Stimulated activated CD4-positive, alpha-beta T cell treated with anti-CD3 and anti-CD28 coated beads, Interleukin-12 subunit alpha, Interleukin-12 subunit beta, amount 100 ng/mL, for 4 hours (primary cell): ENCODE results near the gene STK26.
"Not testable (repeated sequence)": the region's sequence is repeated elsewhere in the genome, so short reads cannot be mapped to it uniquely, and the experiment has no call there.

ENCODE experiments used
- DNase-seq: peaks from one replicate; pipeline ENCODE4 v3.0.0-alpha.2; 2020

The STK26 gene

DNA sequence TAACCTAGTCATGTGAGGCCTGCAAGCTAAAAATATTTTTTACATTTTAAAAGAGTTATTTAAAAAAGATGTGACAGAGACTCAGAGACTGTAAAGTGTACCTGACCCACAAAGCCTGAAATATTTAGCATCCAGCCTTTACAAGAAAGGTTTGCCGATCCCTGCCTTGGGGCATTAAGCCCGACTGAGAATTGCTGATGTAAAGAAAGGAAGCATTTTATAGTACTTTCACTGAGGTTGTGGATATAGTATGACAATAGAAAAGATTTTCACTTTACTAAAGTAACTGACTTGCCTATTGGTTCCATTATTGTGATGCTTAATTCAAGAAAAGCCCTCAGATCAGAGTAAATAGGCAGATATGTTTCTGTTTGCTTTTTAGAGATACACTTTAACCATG lies 17.0 kb downstream of the STK26 start:
- no peak for DNase-seq

GRCh38 chrX:132041015-132041414 lies 17.9 kb downstream of the STK26 start:
- no peak for DNase-seq

GRCh38 chrX:132043977-132044376 lies 20.9 kb downstream of the STK26 start:
- DNase-seq, result no peak

- no peak for DNase-seq
Measured at GRCh38 chrX:132044953-132045352, 21.9 kb downstream of the STK26 start.

DNA sequence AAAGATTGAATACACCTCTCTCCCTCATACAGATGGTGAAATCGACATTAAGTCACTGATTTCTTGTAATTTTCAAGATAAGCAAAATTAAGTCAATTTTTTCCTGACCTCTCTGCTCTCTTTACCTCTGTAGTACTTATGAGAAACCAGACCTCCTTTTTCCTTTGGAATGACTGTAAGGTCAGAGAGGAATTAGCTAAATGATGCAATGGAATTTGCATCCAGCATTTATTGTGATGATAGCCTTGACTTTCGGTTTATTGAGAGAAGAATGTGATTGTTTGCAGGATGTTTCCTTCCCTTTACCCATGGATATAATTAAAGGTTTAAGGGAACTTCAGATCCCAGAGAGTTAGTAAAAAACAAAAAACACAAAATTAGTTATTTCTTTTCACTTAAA lies 22.4 kb downstream of the STK26 start:
- no peak for DNase-seq

DNA sequence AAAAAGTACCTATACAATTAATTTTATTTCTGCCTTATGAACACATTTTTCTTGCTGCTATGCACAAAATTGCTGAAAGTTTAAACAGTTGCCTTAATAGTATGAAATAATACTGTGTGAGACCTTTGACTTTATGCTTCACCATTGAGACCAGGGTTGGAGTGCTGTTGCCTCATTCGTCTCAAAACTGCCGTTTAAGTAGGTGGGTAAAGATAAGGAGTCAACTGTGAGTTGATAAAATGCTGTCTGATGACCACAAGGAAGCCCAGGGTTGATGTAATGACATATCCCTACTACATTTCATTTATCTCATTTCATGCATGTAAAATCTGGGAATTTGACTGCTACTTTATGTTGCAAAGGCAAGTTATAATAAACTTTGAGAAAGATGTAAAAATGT lies 23.4 kb downstream of the STK26 start:
- DNase-seq, result no peak

- not testable (repeated sequence) for DNase-seq
Measured at GRCh38 chrX:132051778-132052177, 28.7 kb downstream of the STK26 start.

GRCh38 chrX:132058050-132058449 lies 34.9 kb downstream of the STK26 start:
- no peak for DNase-seq

DNA sequence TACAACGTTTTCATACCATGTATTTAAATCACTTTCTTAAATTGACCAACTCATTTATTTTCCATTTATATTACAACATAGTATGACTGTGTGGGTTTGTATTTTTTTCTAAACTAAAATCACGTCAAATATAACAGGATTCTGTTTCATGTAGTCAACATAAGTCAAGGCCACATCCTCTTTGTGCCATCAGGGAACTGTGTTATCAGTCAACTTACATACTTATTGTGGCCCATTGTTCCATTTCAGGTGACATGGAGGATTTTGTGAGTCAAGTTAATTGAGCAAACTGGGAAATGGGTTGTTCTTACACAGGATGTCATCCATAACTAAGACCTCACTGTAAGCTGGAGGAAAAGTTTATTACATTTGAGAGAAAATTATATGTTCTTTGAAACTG lies 35.9 kb downstream of the STK26 start:
- DNase-seq, result no peak

GRCh38 chrX:132059973-132060540 lies 37.0 kb downstream of the STK26 start:
- DNase-seq, result no peak

GRCh38 chrX:132063334-132063733 lies 40.2 kb downstream of the STK26 start:
- DNase-seq, result no peak

DNA sequence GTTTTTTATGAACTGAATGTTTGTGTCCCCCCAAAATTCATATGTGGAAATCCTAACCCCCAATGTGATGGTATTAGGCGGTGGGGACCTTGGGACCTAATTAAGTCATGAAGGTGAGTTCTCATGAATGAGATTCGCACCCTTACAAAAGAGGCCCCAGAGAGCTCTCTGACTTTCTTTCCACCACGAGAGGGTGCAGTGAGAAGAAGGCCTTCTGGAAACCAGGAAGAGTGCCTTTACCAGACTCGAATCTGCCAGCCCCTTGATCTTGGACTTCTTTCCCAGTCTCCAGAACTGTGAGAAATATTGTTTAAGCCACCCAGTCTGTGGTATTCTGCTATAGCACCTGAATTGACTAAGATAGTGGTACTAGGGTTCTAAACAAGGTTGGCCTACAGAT lies 40.8 kb downstream of the STK26 start:
- DNase-seq, result no peak

- DNase-seq, result no peak
Measured at GRCh38 chrX:132068405-132068804, 45.3 kb downstream of the STK26 start.

- no peak for DNase-seq
Measured at GRCh38 chrX:132071254-132071653, 48.2 kb downstream of the STK26 start.

DNA sequence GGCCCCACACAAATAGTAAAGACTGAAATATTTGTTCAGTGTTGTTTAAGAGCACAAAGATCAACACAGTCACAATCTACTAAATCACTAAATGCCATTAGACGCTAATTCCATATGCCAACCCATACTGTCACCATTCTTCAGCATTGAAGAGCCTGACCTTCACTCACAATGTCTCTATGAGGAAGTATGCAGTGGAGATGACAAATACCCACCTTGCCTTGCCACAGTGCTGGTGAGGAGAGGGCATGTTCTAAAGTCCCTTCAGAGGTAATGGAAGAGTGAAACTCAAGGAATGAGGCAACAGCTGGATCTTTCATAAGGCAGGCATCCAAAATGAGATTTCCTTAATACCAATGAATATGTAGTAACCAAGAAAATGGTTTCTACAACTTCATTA lies 54.3 kb downstream of the STK26 start:
- DNase-seq, result no peak

DNA sequence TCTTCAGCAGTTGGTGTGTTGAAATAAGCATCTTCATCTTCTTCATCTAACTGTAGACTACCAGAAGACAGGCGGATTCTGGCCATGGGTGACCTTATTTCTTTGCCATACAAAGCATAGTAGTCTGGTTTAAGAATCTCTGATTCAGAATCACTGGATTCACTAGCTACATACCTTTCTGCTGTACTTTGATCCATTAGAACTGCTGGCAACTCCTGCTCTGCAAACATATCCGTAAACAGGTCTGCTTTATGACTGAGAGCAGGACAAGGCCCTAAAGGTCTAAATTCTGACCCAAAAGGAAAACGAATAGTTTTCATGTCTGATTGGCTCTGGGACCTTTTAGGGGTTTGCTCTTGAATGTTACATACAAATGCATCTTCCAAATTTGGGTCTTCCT lies 54.8 kb downstream of the STK26 start:
- DNase-seq, result no peak

DNA sequence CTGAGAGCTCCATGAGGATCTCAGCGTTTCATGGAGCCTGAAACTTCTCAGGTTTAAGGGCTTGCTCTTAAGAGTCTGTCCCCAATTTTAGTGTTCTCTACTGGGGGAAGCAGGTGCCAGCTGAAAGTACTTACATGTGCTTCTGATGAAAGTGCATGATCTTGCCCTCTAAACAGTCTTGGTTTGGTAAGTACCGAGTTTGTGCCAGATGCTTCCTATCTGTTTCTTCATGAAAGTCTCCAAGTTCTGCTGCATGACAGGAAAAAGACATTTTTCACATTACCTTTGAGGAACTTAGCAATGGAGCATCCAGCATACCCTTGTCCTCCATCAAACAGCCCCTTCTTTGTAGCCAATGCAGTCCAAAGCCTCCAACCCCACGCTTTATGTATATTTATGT lies 62.7 kb downstream of the STK26 start:
- DNase-seq, result no peak

DNA sequence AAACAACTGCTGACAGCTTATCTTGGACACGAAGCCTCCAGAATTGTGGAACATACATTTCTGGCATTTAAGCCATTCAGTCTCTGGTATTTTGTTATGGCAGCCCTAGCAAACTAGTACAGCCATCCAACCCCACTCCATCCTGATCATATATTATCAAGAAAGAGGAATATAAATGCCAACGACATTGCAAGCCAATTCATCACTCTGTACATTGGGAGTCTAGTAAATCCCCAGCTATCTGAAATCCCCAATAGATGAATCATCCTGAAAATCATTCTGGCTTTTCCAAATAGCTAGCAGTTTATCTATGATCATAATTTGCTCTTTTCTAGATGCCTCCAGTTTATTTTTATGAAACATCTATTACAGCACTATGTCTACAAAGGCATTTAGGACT lies 63.6 kb downstream of the STK26 start:
- no peak for DNase-seq

GRCh38 chrX:132088864-132089263 lies 65.8 kb downstream of the STK26 start:
- no peak for DNase-seq

DNA sequence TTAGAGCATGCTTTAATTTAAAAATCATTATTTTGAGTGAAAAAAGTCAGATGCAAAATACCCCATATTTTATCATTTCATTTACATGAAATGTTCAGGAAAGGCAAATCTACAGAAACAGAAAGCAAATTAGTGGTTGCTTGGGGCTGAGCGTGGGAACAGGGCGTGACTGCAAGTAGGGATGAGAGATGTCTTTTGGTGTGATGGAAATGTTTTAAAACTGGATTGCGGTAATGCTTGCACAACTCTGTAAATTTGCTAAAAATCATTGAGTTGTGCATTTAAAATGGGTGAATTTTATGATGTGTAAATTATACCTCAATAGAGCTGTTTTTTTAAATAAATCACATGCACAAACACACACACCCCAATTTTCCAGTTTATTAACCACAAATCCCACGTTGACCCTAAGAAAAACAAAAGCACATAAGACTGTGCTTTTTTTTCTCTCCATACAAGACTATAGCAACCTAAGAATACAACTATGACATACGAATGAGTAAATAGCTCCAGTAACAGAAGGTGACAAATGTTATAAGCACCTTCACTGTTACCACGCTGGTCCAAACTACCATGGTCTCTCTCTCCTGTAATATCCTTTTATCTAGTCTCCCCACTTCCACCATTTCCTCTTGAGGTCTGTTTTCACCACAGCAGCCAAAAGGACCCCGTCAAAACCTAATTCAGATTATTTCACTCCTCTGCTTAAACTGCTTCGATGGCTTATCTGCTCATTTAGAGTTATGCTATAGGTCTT lies 67.5 kb downstream of the STK26 start:
- DNase-seq, result no peak

GRCh38 chrX:132092439-132093065 lies 69.5 kb downstream of the STK26 start:
- peak; percentile 28 for DNase-seq

DNA sequence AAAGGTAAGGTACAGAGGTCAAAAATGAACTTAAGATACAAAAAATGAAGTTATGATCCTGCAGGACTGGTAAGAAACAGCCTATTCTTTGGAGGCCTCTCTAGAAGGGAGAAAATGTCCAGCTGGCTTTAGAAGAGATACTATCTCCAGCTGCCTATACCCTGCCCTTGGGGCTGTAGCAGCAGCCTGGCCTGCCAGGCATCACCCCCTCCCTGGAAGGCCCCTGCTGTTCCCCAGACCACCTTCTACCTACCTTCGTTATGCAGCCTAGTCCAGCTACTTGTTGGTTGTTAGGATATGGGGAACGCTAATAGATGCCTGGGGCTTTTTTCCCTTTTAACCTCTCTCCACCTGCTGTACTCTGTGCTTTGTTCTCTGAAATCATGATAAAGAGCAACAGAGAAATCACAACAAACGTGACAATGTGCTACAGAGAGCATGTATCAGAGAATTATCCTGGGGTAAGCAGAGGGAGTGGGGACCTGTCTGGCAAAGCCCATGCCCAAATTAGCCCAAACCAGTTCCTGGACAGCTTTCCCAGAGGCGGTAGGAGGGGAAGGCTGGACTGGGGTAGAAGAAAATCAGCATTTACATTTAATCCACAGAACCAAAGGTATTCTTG lies 70.2 kb downstream of the STK26 start:
- no peak for DNase-seq

- DNase-seq, result no peak
Measured at GRCh38 chrX:132094164-132094563, 71.1 kb downstream of the STK26 start.

GRCh38 chrX:132098704-132099103 lies 75.6 kb downstream of the STK26 start:
- not testable (repeated sequence) for DNase-seq
